ENCODE data around the gene DPP6.
A peak's percentile ranks its signal among the peaks of the same experiment; 100 is the strongest.

DPP6 gene

GRCh38 chr7:154699417-154699816, 647.2 kb downstream of the DPP6 start:
- DNase-seq (ENCODE audit: low read depth in 3 of 3), result peak in 1 of 3 experiments; percentile 5

DNA sequence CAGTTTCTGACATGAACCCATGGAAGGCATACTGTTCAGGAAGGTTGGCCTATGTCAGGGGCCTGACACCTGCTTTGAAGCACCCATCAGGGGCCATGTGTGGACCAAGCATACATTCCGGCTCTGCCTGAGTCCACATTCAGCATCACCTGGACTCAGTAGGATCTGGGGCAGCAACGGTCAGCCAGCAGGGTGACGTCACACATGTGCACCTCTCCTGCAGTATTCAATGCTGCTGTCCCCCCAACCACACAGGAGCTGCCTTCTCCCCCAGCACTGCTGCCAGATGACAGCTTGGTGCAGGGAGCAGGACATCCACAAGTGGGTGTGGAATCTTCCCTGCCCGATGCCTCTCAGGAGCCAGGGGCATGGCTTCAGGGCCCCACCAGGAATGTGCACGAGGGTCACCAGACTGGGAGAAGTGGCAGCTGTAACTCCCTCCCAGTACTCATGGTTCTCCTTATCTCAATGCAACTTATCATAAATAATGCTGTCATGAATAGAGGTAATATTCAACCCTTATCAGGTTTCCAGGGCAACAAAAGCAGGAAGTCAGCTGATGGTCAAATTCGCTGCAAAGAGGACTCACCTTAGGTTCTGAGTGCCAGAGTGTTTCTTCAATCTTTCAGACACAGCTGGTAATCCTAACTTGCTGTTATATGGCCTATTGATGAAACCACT, 657.8 kb downstream of the DPP6 start:
- DNase-seq (ENCODE audit: low read depth in 3 of 3), result no peak

GRCh38 chr7:154720016-154720415, 667.8 kb downstream of the DPP6 start:
- DNase-seq (ENCODE audit: low read depth in 3 of 3), result no peak

- no peak for DNase-seq (ENCODE audit: low read depth in 3 of 3)
Measured at GRCh38 chr7:154721086-154721485, 668.9 kb downstream of the DPP6 start.

DNA sequence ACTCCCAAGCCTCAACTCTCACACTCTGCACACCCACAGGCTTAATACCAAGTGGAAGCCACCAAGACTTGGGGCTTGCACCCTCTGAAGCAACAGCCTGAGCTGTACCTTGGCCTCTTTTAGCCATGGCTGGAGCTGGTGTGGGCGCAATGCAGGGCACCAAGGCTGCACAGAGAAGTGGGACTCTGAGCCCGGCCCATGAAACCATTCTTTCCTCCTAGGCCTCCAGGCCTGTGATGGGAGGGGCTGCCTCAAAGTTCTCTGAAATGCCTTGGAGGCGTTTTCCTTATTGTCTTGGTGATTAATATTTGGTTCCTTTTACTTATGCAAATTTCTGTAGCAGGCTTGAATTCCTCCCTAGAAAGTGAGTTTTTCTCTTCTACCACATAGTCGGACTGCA, 674.2 kb downstream of the DPP6 start:
- DNase-seq (ENCODE audit: low read depth in 3 of 3), result no peak

DNA sequence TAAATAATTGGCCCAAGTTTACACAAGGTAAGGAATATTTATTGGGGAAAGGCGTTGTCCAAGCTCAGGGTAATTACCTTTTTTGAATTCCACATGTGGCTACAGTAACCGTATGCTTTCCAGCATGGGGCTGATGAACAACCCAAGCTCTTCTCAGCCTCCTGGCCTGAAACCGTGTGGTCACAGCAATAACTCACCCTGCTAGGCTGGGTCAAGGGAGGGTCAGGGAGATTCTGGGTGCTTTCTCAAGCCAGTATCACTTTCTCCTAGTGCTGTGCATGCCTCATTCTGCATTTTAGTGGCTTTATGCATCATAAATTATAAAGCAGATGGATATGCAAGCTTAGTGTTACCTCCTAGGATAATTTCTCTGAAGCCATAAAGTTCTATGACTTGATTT, 676.9 kb downstream of the DPP6 start:
- DNase-seq (ENCODE audit: low read depth in 3 of 3), result no peak

DNA sequence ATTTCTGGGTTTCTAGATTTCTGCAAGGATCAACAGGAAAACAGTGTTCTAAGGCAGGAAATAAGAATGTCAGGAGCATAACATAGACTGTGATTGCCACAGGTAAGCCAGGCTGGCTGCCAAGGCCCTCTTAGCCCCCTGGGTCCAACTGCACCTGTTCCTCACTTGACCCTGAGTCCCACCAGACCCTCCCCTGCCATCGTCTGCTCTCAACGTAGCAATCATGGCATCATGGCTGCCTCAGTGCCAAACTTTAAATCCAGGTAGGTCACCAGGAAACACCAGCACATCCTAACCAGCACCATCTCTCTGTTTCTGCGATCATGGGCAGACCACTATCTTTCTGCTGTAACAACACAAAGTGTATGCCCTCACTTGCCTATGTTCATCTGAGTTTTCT, 683.6 kb downstream of the DPP6 start:
- DNase-seq (ENCODE audit: low read depth in 3 of 3), result no peak

GRCh38 chr7:154736389-154736788, 684.2 kb downstream of the DPP6 start:
- DNase-seq (ENCODE audit: low read depth in 3 of 3), result no peak

DNA sequence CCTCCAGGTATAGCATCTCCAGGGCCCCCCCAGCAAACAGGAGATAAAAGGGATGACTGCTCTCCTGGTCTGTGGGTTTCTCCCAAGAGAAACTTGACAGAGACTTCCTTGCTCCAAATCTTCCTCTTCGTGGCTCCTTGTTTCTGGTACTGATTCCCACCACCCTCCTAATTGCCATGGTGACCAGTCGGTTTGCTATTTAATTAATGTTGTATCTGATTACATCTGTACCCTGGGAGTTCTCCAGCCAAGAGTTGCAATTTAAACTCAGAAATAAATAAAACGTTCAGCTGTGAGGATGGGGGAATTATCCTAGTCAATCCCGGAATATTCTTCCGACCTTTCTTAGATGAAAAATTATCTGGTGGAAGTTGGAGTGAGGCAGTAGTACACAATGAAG, 686.0 kb downstream of the DPP6 start:
- DNase-seq (ENCODE audit: low read depth in 3 of 3), result no peak

GRCh38 chr7:154741131-154741530, 688.9 kb downstream of the DPP6 start:
- no peak for DNase-seq (ENCODE audit: low read depth in 3 of 3)

GRCh38 chr7:154743206-154743605, 691.0 kb downstream of the DPP6 start:
- DNase-seq (ENCODE audit: low read depth in 3 of 3), result no peak

DNA sequence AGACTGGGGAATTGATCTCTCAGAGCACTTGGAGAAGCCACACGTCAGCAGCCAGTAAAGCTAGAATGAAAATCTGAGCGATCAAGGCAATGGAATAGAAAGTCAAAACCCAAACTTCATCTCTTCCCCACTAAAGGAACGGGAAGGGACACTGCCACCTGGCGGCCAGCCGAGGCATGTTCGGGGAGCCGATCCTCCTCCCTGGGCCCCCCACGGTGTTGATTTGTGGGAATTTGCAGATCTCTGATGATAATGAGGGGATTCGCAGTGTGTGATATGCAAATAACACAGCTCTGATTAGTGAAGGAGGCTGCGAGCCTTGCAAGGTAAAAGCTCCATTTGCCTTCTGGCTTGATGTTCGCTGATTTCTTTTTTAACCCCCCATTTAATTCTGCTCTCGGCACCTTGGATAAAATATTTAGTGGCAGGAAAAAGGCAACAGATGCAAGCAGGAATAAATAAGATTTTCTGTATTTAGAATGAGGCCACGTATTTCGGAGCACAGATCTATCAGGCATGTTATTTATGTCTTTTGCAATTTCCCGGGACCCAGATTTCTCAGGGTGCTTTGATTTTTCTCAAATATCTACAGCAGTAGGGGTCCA, 692.2 kb downstream of the DPP6 start:
- peak in 1 of 3 experiments; percentile 26 for DNase-seq (ENCODE audit: low read depth in 3 of 3)

- no peak for DNase-seq (ENCODE audit: low read depth in 3 of 3)
Measured at GRCh38 chr7:154744861-154745258, 692.7 kb downstream of the DPP6 start.

GRCh38 chr7:154746571-154747360, 694.6 kb downstream of the DPP6 start:
- DNase-seq (ENCODE audit: low read depth in 3 of 3), result no peak

DNA sequence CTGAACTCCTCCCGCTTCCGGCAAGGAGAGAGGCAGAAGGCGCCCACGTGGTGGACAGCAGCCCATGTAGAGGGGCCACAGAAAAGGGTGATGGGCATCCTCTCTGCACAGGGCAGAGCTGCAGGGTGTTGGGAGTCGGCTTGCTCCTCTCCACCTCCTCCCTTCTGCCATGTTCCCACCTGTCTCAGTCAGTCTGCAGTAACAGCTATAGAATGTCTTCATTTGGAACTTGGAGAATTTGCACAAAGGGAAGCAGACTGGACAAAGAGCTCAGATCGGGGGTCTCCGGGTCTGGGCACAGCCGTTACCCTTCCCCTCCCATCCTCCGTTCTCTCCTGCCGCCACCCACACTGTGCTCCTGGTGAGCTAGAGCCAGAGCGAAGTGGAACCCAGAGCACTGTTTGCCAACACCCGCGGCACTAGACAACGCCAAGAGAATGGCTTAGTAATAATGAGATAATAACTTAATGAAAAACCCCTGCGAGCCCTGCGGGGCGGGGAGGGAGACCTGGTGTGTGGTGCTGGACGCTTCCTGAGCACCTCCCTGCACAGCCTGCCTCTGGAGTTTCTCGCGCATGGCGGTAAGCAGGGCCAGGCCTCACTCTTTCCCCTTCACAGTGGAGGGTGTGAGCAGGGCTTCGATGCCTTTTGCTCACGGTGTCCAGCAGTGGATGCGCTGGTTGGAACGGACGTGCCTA, 696.0 kb downstream of the DPP6 start:
- DNase-seq (ENCODE audit: low read depth in 3 of 3), result no peak

DNA sequence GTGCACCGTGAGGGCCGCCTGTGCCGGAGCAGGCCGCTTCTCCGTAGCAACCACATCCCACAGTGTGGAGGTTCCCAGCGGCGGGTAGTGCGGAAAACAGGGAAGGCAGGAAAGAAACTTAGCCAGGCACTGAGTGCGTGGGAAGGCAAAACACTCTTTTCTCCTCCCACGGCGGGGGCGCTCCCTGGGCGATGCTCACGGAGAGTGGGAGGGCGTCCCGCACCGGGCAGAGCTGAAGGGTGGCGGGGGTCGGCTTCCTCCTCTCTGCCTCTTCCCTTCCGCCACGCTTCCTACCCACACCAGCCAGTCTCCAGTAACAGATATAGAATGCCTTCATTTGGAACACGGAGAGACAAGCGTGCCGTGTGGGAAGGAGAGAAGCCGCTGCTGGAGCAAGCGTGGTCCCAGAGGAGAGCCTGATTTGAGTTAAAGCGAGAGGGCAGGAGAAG, 698.2 kb downstream of the DPP6 start:
- no peak for DNase-seq (ENCODE audit: low read depth in 3 of 3)

DNA sequence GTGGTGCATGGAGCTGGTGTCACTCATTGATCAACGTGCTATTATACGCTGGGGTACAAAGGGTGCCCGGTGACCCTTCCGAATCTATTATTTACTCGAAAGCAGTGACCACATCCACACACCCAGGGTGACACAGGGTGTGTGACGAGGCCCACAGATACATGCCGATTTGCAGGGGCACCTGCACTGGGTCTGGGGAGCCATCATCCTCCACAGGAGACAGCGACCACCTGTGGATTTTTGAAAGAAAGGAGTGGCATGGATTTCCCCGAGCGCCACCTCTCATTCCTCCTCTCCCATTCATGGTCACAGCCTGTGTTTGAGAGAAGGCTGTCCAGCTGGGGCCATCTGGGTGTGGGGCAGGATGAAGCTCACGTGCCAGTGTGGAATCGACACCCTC, 701.0 kb downstream of the DPP6 start:
- DNase-seq (ENCODE audit: low read depth in 3 of 3), result no peak

- no peak for DNase-seq (ENCODE audit: low read depth in 3 of 3)
Measured at GRCh38 chr7:154757756-154758155, 705.6 kb downstream of the DPP6 start.

GRCh38 chr7:154759989-154760388, 707.8 kb downstream of the DPP6 start:
- no peak for DNase-seq (ENCODE audit: low read depth in 3 of 3)

- no peak for DNase-seq (ENCODE audit: low read depth in 3 of 3)
Measured at GRCh38 chr7:154765118-154765517, 712.9 kb downstream of the DPP6 start.

- no peak for DNase-seq (ENCODE audit: low read depth in 3 of 3)
Measured at GRCh38 chr7:154767142-154767541, 714.9 kb downstream of the DPP6 start.

DNA sequence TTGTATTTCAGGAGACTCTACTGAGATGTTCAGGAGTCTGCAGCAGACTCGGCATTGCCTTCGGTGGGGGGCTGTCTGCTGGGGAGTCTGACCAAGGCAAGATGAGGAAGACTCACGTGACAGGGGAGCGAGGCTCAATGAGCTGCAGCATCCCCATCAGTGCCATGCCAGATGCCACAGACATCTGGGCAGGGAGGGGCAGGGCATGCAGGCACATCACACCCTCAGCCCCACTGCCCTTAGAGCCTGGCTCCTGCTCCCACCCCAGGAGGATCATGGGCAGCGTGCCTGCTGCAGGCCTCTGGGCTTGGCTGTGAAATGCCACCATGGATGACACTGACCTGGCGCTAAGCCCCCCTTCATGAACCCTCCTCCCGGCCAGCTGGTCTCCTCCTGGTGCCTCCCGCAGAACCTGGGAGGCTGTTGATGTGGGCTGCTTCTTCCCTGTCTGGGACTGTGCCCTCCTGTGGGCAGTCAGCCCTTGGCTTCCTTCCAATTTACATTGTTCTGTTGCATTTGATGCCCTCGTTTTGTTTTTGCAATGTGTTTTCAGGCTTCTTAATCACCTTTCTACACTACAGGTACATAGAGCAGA, 715.7 kb downstream of the DPP6 start:
- no peak for DNase-seq (ENCODE audit: low read depth in 3 of 3)
